GM12878 (cell line): ENCODE measurements around the gene MDGA2.

Experiments used
- CHD4 ChIP-seq: fragments of 200-600 bp; sonication (generic); IDR thresholded peaks from 2 replicates; pipeline ENCODE4 v1.6.1; 2016; ENCODE audit warnings: mild to moderate bottlenecking
- CTCF ChIP-seq, 3 experiments: IDR thresholded peaks in 2 of 3; conservative IDR thresholded peaks in 1 of 3; 2 replicates each; pipeline ENCODE4 v1.5.1; 2011; ENCODE audit warnings: low read depth in 3 of 3, low read length in 3 of 3, mild to moderate bottlenecking in 3 of 3, control low read depth in 2 of 3, moderate library complexity in 2 of 3, inconsistent platforms in 1 of 3, mixed read lengths in 1 of 3; ENCODE audit not compliant: control insufficient read depth in 2 of 3, insufficient read depth in 1 of 3; ENCODE audit errors: extremely low read depth in 1 of 3
- ETV6 ChIP-seq, 2 experiments: fragments of 450-650 bp in 1 of 2; IDR thresholded peaks in 1 of 2; conservative IDR thresholded peaks in 1 of 2; 2 replicates each; pipeline ENCODE4 v1.6.1; 2014; ENCODE audit warnings: antibody characterized with exemption in 1 of 2, borderline replicate concordance in 1 of 2, low read depth in 1 of 2, mild to moderate bottlenecking in 1 of 2, moderate library complexity in 1 of 2
- NFIC ChIP-seq: IDR thresholded peaks from 2 replicates; pipeline ENCODE4 v1.6.1; 2012; ENCODE audit warnings: low read depth, mild to moderate bottlenecking, inconsistent platforms, low read length, moderate library complexity
- PML ChIP-seq: IDR thresholded peaks from 2 replicates; pipeline ENCODE4 v1.6.1; 2012; ENCODE audit warnings: low read length, inconsistent platforms
- SREBF1 ChIP-seq: IDR thresholded peaks from 2 replicates; pipeline ENCODE4 v1.6.1; 2012; ENCODE audit warnings: mild to moderate bottlenecking, low read length
- TCF12 ChIP-seq: IDR thresholded peaks from 2 replicates; pipeline ENCODE4 v1.6.1; 2011; ENCODE audit warnings: low read depth, mild to moderate bottlenecking, low read length

GRCh38 chr14:47536341-47536740 lies 139.1 kb downstream of the MDGA2 start:
- no peak for TF ChIP-seq TCF12
- no peak for TF ChIP-seq SREBF1
- no peak for TF ChIP-seq CTCF (IDR thresholded peaks at IDR 0.05 in 2 of 3, conservative IDR thresholded peaks at IDR 0.05 in 1 of 3; ENCODE audit: control insufficient read depth in 2 of 3, extremely low read depth in 1 of 3, insufficient read depth in 1 of 3, low read depth in 3 of 3, low read length in 3 of 3)
- no peak for TF ChIP-seq PML
- no peak for TF ChIP-seq ETV6 (conservative IDR thresholded peaks at IDR 0.05 in 1 of 2, IDR thresholded peaks at IDR 0.05 in 1 of 2; ENCODE audit: borderline replicate concordance in 1 of 2, low read depth in 1 of 2)
- no peak for TF ChIP-seq NFIC
- no peak for TF ChIP-seq CHD4
